Measurements from ENCODE around the gene SEMA5B. TPM values are rescaled to one million over a fixed set of nuclear protein-coding genes. Genes with fewer than 3 reads are reported as not detected.

SEMA5B gene
- total and polyA plus RNA-seq, 2 donors (not counting 3 experiments of a cell fraction or from before 2014, with no cell fraction given): 0.07 TPM; not detected in 1

DNA sequence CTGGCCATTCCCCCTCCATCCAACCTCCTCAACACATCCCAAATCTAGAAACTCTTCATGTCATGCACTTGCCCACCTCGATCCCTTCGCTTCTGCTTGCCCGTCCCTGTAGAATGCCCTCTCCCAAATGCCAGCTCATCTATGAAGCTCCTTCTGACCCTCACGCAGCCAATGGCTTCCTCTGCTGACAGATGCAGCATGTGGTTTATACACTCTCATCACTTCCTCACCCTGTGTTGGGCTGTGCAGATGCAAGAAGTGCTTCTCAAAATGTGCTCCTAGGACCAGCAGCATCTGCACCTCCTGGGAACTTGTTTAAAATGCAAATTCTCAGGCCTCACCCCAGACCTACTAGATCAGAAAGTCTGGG is 51.7 kb downstream of the SEMA5B start:
- H2AFZ ChIP-seq (ENCODE audit: low read depth, low read length): no peak overlapping the region
- H3K79me2 ChIP-seq (ENCODE audit: control insufficient read depth, insufficient read depth, low read length): no peaks in the 10 kb centered on the region
- ChIA-PET POLR2A (no interaction called here), CTCF (interaction anchor here (1.2 kb wide), 1 partner anchor 57 kb away, joined by 3 read pairs; no protein-coding TSS in a partner anchor)
- H3K9ac ChIP-seq (replicated peaks; ENCODE audit: extremely low read depth, insufficient read depth, low read length): no peak overlapping the region
- no TSS peak for BruUV-seq (replicated peaks)
- no peaks in the 10 kb centered on the region for H4K20me1 ChIP-seq (replicated peaks; ENCODE audit: control insufficient read depth, extremely low read depth, insufficient read depth, low read length)
- H3K27ac ChIP-seq (ENCODE audit: insufficient read depth, low read depth, low read length): no peak overlapping the region
- H3K4me1 ChIP-seq (ENCODE audit: control insufficient read depth, extremely low read depth, insufficient read depth, low read length): no peaks in the 10 kb centered on the region
- no peak overlapping the region for H3K4me3 ChIP-seq (replicated peaks in 1 of 3; ENCODE audit: insufficient read depth in 1 of 3, low read depth in 1 of 3, low read length in 3 of 3)
- no peaks in the 10 kb centered on the region for H3K9me3 ChIP-seq (replicated peaks; ENCODE audit: control insufficient read depth, insufficient read depth, low read length)
- no peak for DNase-seq (ENCODE audit: low read depth, low spot score)
- no peak overlapping the region for H3K4me2 ChIP-seq (ENCODE audit: insufficient read depth, low read length)
- no peak for FAIRE-seq
- no peaks in the 10 kb centered on the region for H3K9me1 ChIP-seq (replicated peaks; ENCODE audit: control insufficient read depth, extremely low read depth, insufficient read depth, low read length)
- intact Hi-C loops (cut with micrococcal nuclease): no loop called here
- dilution Hi-C loops (cut with MboI; ENCODE audit: extremely low pct_ligation_motif_present, low sequenced_read_pairs): no loop called here
- H3K36me3 ChIP-seq (ENCODE audit: control insufficient read depth in 2 of 2, extremely low read depth in 1 of 2, insufficient read depth in 2 of 2, low read length in 2 of 2): no peaks in the 10 kb centered on the region
- TF ChIP-seq POLR2AphosphoS5 (IDR thresholded peaks at IDR 0.05; ENCODE audit: insufficient read depth, low read depth, low read length) (no peak), JUN (IDR thresholded peaks at IDR 0.05; ENCODE audit: borderline replicate concordance, insufficient read depth, insufficient read length, low read depth) (no peak), POLR2A (IDR thresholded peaks at IDR 0.05; ENCODE audit: low read depth, low read length) (no peak), MYC (IDR thresholded peaks at IDR 0.05; ENCODE audit: low read depth, low read length) (no peak), FOS (IDR thresholded peaks at IDR 0.05; ENCODE audit: borderline replicate concordance, insufficient read depth, low read length) (no peak), GATA2 (IDR thresholded peaks at IDR 0.05; ENCODE audit: insufficient read depth, insufficient read length, low read depth, low read length) (no peak), EZH2 (IDR thresholded peaks at IDR 0.05; ENCODE audit: borderline replicate concordance, low read depth, low read length, severe bottlenecking) (no peak)
- TF ChIP-seq, protein P1, sequence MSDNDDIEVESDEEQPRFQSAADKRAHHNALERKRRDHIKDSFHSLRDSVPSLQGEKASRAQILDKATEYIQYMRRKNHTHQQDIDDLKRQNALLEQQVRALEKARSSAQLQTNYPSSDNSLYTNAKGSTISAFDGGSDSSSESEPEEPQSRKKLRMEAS (IDR thresholded peaks at IDR 0.05; ENCODE audit: insufficient read depth, insufficient read length): no peak
- TF ChIP-seq, protein P2, sequence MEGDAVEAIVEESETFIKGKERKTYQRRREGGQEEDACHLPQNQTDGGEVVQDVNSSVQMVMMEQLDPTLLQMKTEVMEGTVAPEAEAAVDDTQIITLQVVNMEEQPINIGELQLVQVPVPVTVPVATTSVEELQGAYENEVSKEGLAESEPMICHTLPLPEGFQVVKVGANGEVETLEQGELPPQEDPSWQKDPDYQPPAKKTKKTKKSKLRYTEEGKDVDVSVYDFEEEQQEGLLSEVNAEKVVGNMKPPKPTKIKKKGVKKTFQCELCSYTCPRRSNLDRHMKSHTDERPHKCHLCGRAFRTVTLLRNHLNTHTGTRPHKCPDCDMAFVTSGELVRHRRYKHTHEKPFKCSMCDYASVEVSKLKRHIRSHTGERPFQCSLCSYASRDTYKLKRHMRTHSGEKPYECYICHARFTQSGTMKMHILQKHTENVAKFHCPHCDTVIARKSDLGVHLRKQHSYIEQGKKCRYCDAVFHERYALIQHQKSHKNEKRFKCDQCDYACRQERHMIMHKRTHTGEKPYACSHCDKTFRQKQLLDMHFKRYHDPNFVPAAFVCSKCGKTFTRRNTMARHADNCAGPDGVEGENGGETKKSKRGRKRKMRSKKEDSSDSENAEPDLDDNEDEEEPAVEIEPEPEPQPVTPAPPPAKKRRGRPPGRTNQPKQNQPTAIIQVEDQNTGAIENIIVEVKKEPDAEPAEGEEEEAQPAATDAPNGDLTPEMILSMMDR (IDR thresholded peaks at IDR 0.05; ENCODE audit: extremely low read depth in 1 of 2, insufficient read depth in 1 of 2, low read depth in 1 of 2, low read length in 2 of 2): no peak
- peaks cover 0 to 7% of the 10 kb centered on the region in 2 experiments for H3K27me3 ChIP-seq (ENCODE audit: control insufficient read depth in 2 of 2, insufficient read depth in 2 of 2, low read length in 2 of 2)

Data from endothelial cell of umbilical vein (primary cell).